Mammary epithelial cell (primary cell): ENCODE measurements around the gene OR5H14.

Experiments used
- CTCF ChIP-seq, 2 donors: IDR thresholded peaks in 1 of 2; conservative IDR thresholded peaks in 1 of 2; 2 replicates each; pipeline ENCODE4 v1.5.1; 2011 to 2012; ENCODE audit warnings: inconsistent platforms in 2 of 2, low read length in 2 of 2, mild to moderate bottlenecking in 2 of 2, control low read depth in 1 of 2, low read depth in 1 of 2; ENCODE audit not compliant: insufficient read depth in 1 of 2; ENCODE audit errors: extremely low read depth in 1 of 2
- EZH2 ChIP-seq: IDR thresholded peaks from 2 replicates; pipeline ENCODE4 v1.6.1; 2012; ENCODE audit warnings: low read length, inconsistent platforms, borderline replicate concordance

- TF ChIP-seq CTCF (conservative IDR thresholded peaks at IDR 0.05 in 1 of 2, IDR thresholded peaks at IDR 0.05 in 1 of 2; ENCODE audit: extremely low read depth in 1 of 2, insufficient read depth in 1 of 2, low read depth in 1 of 2, low read length in 2 of 2) (no peak), EZH2 (no peak)
Measured at GRCh38 chr3:98109807-98110549, 37.3 kb upstream of the OR5H14 start.
